ENCODE measurements around the gene STXBP1.
A peak's percentile ranks its signal among the peaks of the same experiment; 100 is the strongest.
"Not testable (repeated sequence)": the region's sequence is repeated elsewhere in the genome, so short reads cannot be mapped to it uniquely, and the experiment has no call there.

STXBP1 gene

GRCh38 chr9:127614961-127615360 lies 2.9 kb downstream of the STXBP1 start:
- POLR2A ChIA-PET, result interaction anchor here (0.7 kb wide), 2 partner anchors 156 to 365 kb away, joined by 3 to 4 read pairs; no protein-coding TSS in a partner anchor
- Histone ChIP-seq H3K4me1 (ENCODE audit: control insufficient read depth, insufficient read depth, low read length) (0 out of 2 replicates have a peak, but pooled peaks cover 3% of the 10 kb centered on the region), H3K9me3 (ENCODE audit: control insufficient read depth, insufficient read depth, low read depth, low read length) (no peaks in the 10 kb centered on the region), H3K4me3 (ENCODE audit: low read depth, low read length) (no peak overlapping the region), H3K36me3 (ENCODE audit: control insufficient read depth in 2 of 2, insufficient read depth in 1 of 2, low read length in 2 of 2) (no peaks in the 10 kb centered on the region), H3K27ac (ENCODE audit: extremely low read depth, low read depth, low read length) (no peak overlapping the region)
- CTCF ChIA-PET, result interaction anchor here (0.7 to 1.1 kb wide), 4 partner anchors 9 to 464 kb away, joined by 3 read pairs; no protein-coding TSS in a partner anchor
- TF ChIP-seq ZNF747 (tag by site-specific recombination; IDR thresholded peaks at IDR 0.05), result no peak
- TF ChIP-seq REPIN1 (tag by site-specific recombination; IDR thresholded peaks at IDR 0.05; ENCODE audit: low read depth), result no peak
- no peak for TF ChIP-seq ZNF785 (tag by site-specific recombination; IDR thresholded peaks at IDR 0.05)
- TF ChIP-seq ZNF10 (tag by site-specific recombination; IDR thresholded peaks at IDR 0.05), result no peak
- no peak for TF ChIP-seq PATZ1 (tag by site-specific recombination; IDR thresholded peaks at IDR 0.05)
- TF ChIP-seq ZNF2 (tag by site-specific recombination; IDR thresholded peaks at IDR 0.05), result no peak
- TF ChIP-seq ZNF701 (tag by site-specific recombination; IDR thresholded peaks at IDR 0.05), result no peak
- TF ChIP-seq ZNF248 (tag by site-specific recombination; IDR thresholded peaks at IDR 0.05), result no peak
- TF ChIP-seq ZNF266 (tag by site-specific recombination; IDR thresholded peaks at IDR 0.05; ENCODE audit: low read depth), result no peak
- no peak for TF ChIP-seq ZNF311 (tag by site-specific recombination; IDR thresholded peaks at IDR 0.05; ENCODE audit: borderline replicate concordance)
- no peak for TF ChIP-seq MYNN (tag by site-specific recombination; IDR thresholded peaks at IDR 0.05; ENCODE audit: borderline replicate concordance)
- TF ChIP-seq ZNF132 (tag by site-specific recombination; IDR thresholded peaks at IDR 0.05; ENCODE audit: borderline replicate concordance), result no peak
- no peak for TF ChIP-seq ZNF133 (tag by site-specific recombination; IDR thresholded peaks at IDR 0.05)
- no peak for TF ChIP-seq ZNF645 (tag by site-specific recombination; IDR thresholded peaks at IDR 0.05)
- TF ChIP-seq ZNF37A (tag by site-specific recombination; IDR thresholded peaks at IDR 0.05), result no peak
- TF ChIP-seq TSHZ1 (tag by site-specific recombination; IDR thresholded peaks at IDR 0.05; ENCODE audit: borderline replicate concordance), result no peak
- no peak for TF ChIP-seq ZNF768 (tag by site-specific recombination; IDR thresholded peaks at IDR 0.05)

- CTCF ChIA-PET; POLR2A ChIA-PET; H3K4me1 ChIP-seq (ENCODE audit: control insufficient read depth, insufficient read depth, low read length); H3K9me3 ChIP-seq (ENCODE audit: control insufficient read depth, insufficient read depth, low read depth, low read length); H3K27ac ChIP-seq (ENCODE audit: extremely low read depth, low read depth, low read length); H3K4me3 ChIP-seq (ENCODE audit: low read depth, low read length); H3K36me3 ChIP-seq (ENCODE audit: control insufficient read depth in 2 of 2, insufficient read depth in 1 of 2, low read length in 2 of 2): not testable (repeated sequence)
- 0 out of 2 replicates have a peak, but pooled peaks have one; percentile 28 for TF ChIP-seq ZBTB17 (tag by site-specific recombination; IDR thresholded peaks at IDR 0.05)
Observed at GRCh38 chr9:127621339-127621970, 9.4 kb downstream of the STXBP1 start.

All from HEK293 (cell line).